Progenitor cell of endocrine pancreas (in vitro differentiated cells): ENCODE results near the gene CEP97. TPM values are rescaled to one million over a fixed set of nuclear protein-coding genes. Genes with fewer than 3 reads are reported as not detected.
A peak's percentile ranks its signal among the peaks of the same experiment; 100 is the strongest.

Experiments
- DNase-seq: peaks from one replicate; pipeline ENCODE4 v3.0.0; 2021; ENCODE audit warnings: low spot score; ENCODE audit not compliant: unreplicated experiment
- H3K27ac Mint-ChIP-seq: 2 replicates; pipeline ENCODE4 v1.8.0; 2021; ENCODE audit warnings: mild to moderate bottlenecking, moderate library complexity, mixed read lengths
- H3K27me3 Mint-ChIP-seq: 2 replicates; pipeline ENCODE4 v1.8.0; 2021; ENCODE audit warnings: mixed read lengths
- H3K36me3 Mint-ChIP-seq: 2 replicates; pipeline ENCODE4 v1.8.0; 2022; ENCODE audit warnings: mixed read lengths; ENCODE audit not compliant: insufficient read depth
- H3K4me1 Mint-ChIP-seq: 2 replicates; pipeline ENCODE4 v1.8.0; 2021; ENCODE audit warnings: low read depth, mixed read lengths
- H3K4me3 Mint-ChIP-seq: 2 replicates; pipeline ENCODE4 v1.8.0; 2021; ENCODE audit warnings: low read depth, mild to moderate bottlenecking, moderate library complexity, mixed read lengths
- H3K9me3 Mint-ChIP-seq: 2 replicates; pipeline ENCODE4 v1.8.0; 2021; ENCODE audit warnings: low read depth, mixed read lengths
- total RNA-seq: library from RNA; stranded (reverse); gene quantifications from 2 replicates; pipeline ENCODE4 v1.2.1, GENCODE V29; 2021
- TF ChIP-seq, protein P1 (sequence below): fragments of 200-600 bp; sonication (generic); IDR thresholded peaks from one replicate; pipeline ENCODE4 v1.5.0; 2021; ENCODE audit warnings: antibody characterized with exemption, mild to moderate bottlenecking; ENCODE audit not compliant: unreplicated experiment

Gene CEP97
- total RNA-seq, 1 donor from 2014 or later: 21.9 TPM

DNA sequence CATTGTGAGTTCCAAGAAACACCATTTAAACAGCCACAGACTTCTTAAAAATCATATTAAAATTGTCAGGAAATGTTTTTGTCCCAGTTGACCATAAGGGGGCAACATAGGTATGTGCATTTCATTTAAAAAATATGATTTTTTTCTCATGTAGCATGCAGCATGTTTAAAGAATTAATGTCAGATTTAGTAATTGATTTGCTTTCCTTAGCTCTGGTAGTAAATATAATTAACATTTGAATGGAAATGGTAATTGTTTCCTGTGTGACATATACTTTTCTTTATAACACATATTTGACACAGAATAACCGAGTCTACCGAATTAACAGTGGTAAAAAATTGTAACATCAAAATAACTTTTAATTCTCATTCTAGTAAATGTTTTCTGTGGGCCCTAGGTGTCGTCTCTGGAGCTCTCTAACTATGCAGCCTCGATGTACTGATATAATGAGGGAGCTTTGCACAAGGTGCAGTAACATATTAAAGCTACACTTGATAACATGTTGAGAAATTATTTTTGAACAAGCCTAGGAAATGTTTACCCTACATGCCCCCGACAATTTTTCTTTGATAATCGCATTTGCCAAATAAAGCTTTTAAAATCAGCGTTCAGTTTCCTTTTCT, 89.5 kb downstream of the CEP97 start:
- Mint-ChIP-seq H3K4me1 (peaks cover 25% of the 10 kb centered on the region), H3K27ac (no peak overlapping the region), H3K36me3 (no peaks in the 10 kb centered on the region), H3K4me3 (no peak overlapping the region), H3K9me3 (no peaks in the 10 kb centered on the region), H3K27me3 (no peaks in the 10 kb centered on the region)
- no peak for DNase-seq
- TF ChIP-seq, protein P1, sequence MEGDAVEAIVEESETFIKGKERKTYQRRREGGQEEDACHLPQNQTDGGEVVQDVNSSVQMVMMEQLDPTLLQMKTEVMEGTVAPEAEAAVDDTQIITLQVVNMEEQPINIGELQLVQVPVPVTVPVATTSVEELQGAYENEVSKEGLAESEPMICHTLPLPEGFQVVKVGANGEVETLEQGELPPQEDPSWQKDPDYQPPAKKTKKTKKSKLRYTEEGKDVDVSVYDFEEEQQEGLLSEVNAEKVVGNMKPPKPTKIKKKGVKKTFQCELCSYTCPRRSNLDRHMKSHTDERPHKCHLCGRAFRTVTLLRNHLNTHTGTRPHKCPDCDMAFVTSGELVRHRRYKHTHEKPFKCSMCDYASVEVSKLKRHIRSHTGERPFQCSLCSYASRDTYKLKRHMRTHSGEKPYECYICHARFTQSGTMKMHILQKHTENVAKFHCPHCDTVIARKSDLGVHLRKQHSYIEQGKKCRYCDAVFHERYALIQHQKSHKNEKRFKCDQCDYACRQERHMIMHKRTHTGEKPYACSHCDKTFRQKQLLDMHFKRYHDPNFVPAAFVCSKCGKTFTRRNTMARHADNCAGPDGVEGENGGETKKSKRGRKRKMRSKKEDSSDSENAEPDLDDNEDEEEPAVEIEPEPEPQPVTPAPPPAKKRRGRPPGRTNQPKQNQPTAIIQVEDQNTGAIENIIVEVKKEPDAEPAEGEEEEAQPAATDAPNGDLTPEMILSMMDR: peak; percentile 70

DNA sequence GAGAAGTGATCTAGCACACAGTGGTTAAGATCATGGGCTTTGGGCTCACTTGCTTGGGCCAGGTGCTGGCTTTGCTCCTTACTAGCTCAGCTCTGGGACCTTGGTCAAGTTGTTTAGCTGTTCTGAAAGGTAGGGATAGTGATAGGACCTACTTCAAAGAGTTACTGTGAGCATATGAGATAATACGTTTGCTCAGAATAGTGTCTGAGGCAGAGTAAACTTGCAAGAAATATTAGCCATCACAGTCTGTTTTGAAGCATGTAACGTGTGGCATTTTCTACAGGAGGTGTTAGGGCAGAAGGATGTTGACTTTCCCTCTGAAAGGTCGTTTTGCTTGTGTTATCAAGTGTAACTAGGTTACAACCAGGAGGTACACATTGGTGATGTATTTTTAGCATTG, 90.4 kb downstream of the CEP97 start:
- peaks cover 21% of the 10 kb centered on the region for H3K4me1 Mint-ChIP-seq
- no peak for DNase-seq
- no peaks in the 10 kb centered on the region for H3K36me3 Mint-ChIP-seq
- H3K9me3 Mint-ChIP-seq: no peaks in the 10 kb centered on the region
- no peak overlapping the region for H3K4me3 Mint-ChIP-seq
- TF ChIP-seq, protein P1: no peak
- H3K27me3 Mint-ChIP-seq: no peaks in the 10 kb centered on the region
- peak overlapping the region; percentile 72 for H3K27ac Mint-ChIP-seq

DNA sequence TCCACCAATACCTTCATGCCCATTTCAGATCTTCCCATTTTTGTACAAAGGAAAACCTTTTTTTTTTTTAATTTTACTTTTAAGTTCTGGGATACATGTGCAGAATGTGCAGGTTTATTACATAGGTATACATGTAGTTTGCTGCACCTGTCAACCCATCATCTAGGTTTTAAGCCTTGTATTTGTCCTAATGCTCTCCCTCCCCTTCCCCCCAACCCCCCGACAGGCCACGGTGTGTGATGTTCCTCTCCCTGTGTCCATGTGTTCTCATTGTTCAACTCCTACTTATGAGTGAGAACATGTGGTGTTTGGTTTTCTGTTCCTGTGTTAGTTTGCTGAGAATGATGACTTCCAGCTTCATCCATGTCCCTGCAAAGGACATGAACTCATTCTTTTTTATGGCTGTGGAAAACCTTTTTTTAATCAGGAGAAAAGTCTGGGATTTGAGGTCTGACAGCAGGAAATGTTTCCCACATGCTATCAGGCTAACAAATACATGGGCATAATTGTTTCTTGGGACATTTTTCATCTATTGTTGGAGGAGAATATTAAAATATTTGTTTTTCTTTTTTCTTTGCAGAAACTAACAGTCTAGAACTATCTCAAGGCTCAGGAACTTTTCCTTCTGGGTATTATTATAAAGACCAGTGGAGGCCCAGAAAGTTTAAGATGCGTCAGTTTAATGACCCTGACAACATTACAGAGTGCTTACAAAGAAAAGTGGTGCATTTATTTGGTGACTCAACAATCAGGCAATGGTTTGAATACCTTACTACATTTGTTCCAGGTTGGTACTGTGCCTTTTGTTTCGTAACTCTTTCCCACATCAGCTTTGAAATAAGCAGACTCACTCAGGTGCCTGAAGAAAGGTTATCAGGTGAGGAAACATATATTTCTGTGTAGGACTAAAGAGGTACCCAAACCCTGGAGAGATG, 92.1 kb downstream of the CEP97 start:
- no peak for DNase-seq
- Mint-ChIP-seq H3K36me3 (peaks cover 4% of the 10 kb centered on the region), H3K4me3 (no peak overlapping the region), H3K9me3 (no peaks in the 10 kb centered on the region), H3K27me3 (no peaks in the 10 kb centered on the region), H3K27ac (no peak overlapping the region), H3K4me1 (peaks cover 21% of the 10 kb centered on the region)
- TF ChIP-seq, protein P1: no peak

DNA sequence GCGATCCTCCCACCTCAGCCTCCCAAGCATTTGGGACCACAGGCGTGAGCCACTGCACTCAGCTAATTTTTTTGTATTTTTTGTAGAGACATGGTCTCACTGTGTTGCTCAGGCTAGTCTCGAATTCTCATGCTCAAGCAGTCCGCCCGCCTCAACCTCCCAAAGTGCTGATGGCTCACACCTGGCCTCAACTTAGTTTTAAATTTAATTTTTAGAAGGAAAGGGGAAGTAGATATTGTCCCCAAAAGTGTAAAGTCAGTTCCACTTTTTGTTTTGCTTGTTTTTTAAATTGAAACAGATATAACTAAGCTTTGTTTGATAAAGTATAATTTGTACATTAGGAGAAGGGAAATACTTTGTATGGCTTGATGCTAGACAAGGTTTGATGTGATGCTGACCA, 93.6 kb downstream of the CEP97 start:
- DNase-seq: no peak
- H3K27me3 Mint-ChIP-seq: no peaks in the 10 kb centered on the region
- TF ChIP-seq, protein P1: no peak
- H3K27ac Mint-ChIP-seq: no peak overlapping the region
- peaks cover 9% of the 10 kb centered on the region for H3K36me3 Mint-ChIP-seq
- H3K4me3 Mint-ChIP-seq: no peak overlapping the region
- H3K4me1 Mint-ChIP-seq: peaks cover 21% of the 10 kb centered on the region
- H3K9me3 Mint-ChIP-seq: no peaks in the 10 kb centered on the region

DNA sequence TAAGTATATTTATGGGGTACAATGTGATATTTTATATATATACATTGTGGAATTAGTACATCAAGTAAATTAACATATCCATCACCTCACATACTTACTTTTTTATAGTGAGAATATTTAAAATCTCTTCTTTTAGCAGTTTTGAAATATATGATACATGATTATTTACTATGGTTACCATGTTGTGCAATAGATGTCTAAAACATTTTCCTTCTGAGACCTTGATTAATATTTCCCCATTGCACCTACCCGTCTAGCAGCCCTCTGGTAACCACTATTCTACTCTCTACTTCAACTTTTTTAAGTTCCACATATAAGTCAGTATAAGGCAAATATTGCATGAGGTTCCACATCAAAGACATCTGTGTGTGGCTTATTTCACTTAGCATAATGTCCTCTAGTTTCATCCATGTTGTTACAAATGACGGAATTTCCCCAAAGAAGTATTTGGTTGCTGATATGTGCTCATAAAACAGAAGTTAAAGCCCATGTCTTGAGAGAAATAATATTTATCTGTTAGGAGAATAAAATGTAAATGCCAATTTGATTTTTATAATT, 95.3 kb downstream of the CEP97 start:
- peaks cover 12% of the 10 kb centered on the region for H3K4me1 Mint-ChIP-seq
- no peaks in the 10 kb centered on the region for H3K9me3 Mint-ChIP-seq
- TF ChIP-seq, protein P1: no peak
- H3K36me3 Mint-ChIP-seq: peaks cover 9% of the 10 kb centered on the region
- H3K27ac Mint-ChIP-seq: no peak overlapping the region
- no peaks in the 10 kb centered on the region for H3K27me3 Mint-ChIP-seq
- no peak for DNase-seq
- H3K4me3 Mint-ChIP-seq: no peak overlapping the region
